ENCODE results near the gene ARHGEF11. TPM values are rescaled to one million over a fixed set of nuclear protein-coding genes. Genes with fewer than 3 reads are reported as not detected.

ARHGEF11 gene
- total and polyA plus RNA-seq, 2 donors (not counting 1 experiment from before 2014, with no cell fraction given): 1.0 to 4.6 TPM

- H3K4me3 ChIP-seq (ENCODE audit: control extremely low read depth in 1 of 5, extremely low read depth in 1 of 5, insufficient read depth in 1 of 5, low read depth in 2 of 5, low read length in 4 of 5): no peak overlapping the region
- H3K9me3 ChIP-seq (ENCODE audit: control extremely low read depth in 1 of 3, control insufficient read depth in 2 of 3, insufficient read depth in 1 of 3, low read length in 2 of 3): no peaks in the 10 kb centered on the region
- H2AFZ ChIP-seq (ENCODE audit: insufficient read depth, low read depth, low read length, poor library complexity, severe bottlenecking): no peak overlapping the region
- H3K79me2 ChIP-seq (ENCODE audit: control insufficient read depth, insufficient read depth, low read length): no peaks in the 10 kb centered on the region
- H4K20me1 ChIP-seq (ENCODE audit: control insufficient read depth, insufficient read depth, low read length, poor library complexity, severe bottlenecking): no peaks in the 10 kb centered on the region
- H3K4me3 Mint-ChIP-seq: no peak overlapping the region
- ATAC-seq (ENCODE audit: low read depth): no peak
- H3K36me3 ChIP-seq (replicated peaks in 1 of 2; ENCODE audit: control extremely low read depth in 1 of 2, control insufficient read depth in 1 of 2, extremely low read depth in 1 of 2, insufficient read depth in 2 of 2, low read length in 1 of 2): no peaks in the 10 kb centered on the region
- no peak overlapping the region for H3K27ac ChIP-seq (ENCODE audit: low read length in 2 of 2)
- no peaks in the 10 kb centered on the region for H3K9me3 Mint-ChIP-seq (ENCODE audit: insufficient read depth)
- H3K27me3 Mint-ChIP-seq: peaks cover 33% of the 10 kb centered on the region
- peaks cover 0 to 23% (median 8%) of the 10 kb centered on the region in 4 experiments for H3K27me3 ChIP-seq (replicated peaks in 1 of 4; ENCODE audit: control extremely low read depth in 1 of 4, control insufficient read depth in 3 of 4, insufficient read depth in 4 of 4, low read length in 3 of 4)
- intact Hi-C loops (cut with micrococcal nuclease): no loop called here
- H3K9ac ChIP-seq (ENCODE audit: low read length): no peak overlapping the region
- H3K4me1 Mint-ChIP-seq: no peaks in the 10 kb centered on the region
- no peaks in the 10 kb centered on the region for H3K4me1 ChIP-seq (ENCODE audit: control insufficient read depth in 2 of 2, insufficient read depth in 2 of 2, low read length in 2 of 2)
- DNase-seq: no peak
- no peak overlapping the region for H3K4me2 ChIP-seq (replicated peaks; ENCODE audit: low read depth, low read length, poor library complexity, severe bottlenecking)
- TF ChIP-seq EZH2 (IDR thresholded peaks at IDR 0.05; ENCODE audit: borderline replicate concordance, insufficient read depth, low read depth, low read length, poor library complexity, severe bottlenecking) (no peak), CTCF (IDR thresholded peaks at IDR 0.05) (no peak)
- ChIA-PET CTCF (no interaction called here), POLR2A (no interaction called here)
- H3K27ac Mint-ChIP-seq: no peak overlapping the region
- 83% methylated on average over 1 of the region's 2 CpGs for WGBS (ENCODE audit: insufficient coverage)
Measured at GRCh38 chr1:157005965-157006364, 39.6 kb downstream of the ARHGEF11 start.

GRCh38 chr1:157004806-157005205 lies 40.7 kb downstream of the ARHGEF11 start:
- Mint-ChIP-seq H3K9me3 (ENCODE audit: insufficient read depth) (no peaks in the 10 kb centered on the region), H3K4me1 (no peaks in the 10 kb centered on the region), H3K27ac (no peak overlapping the region), H3K27me3 (peaks cover 32% of the 10 kb centered on the region), H3K4me3 (no peak overlapping the region)
- Histone ChIP-seq H4K20me1 (ENCODE audit: control insufficient read depth, insufficient read depth, low read length, poor library complexity, severe bottlenecking) (no peaks in the 10 kb centered on the region), H3K4me1 (ENCODE audit: control insufficient read depth in 2 of 2, insufficient read depth in 2 of 2, low read length in 2 of 2) (no peaks in the 10 kb centered on the region), H3K27ac (ENCODE audit: low read length in 2 of 2) (no peak overlapping the region), H3K4me3 (ENCODE audit: control extremely low read depth in 1 of 5, extremely low read depth in 1 of 5, insufficient read depth in 1 of 5, low read depth in 2 of 5, low read length in 4 of 5) (no peak overlapping the region), H3K27me3 (replicated peaks in 1 of 4; ENCODE audit: control extremely low read depth in 1 of 4, control insufficient read depth in 3 of 4, insufficient read depth in 4 of 4, low read length in 3 of 4) (peaks cover 0 to 18% (median 9%) of the 10 kb centered on the region in 4 experiments), H3K4me2 (replicated peaks; ENCODE audit: low read depth, low read length, poor library complexity, severe bottlenecking) (no peak overlapping the region), H3K9me3 (ENCODE audit: control extremely low read depth in 1 of 3, control insufficient read depth in 2 of 3, insufficient read depth in 1 of 3, low read length in 2 of 3) (no peaks in the 10 kb centered on the region), H2AFZ (ENCODE audit: insufficient read depth, low read depth, low read length, poor library complexity, severe bottlenecking) (no peak overlapping the region), H3K36me3 (replicated peaks in 1 of 2; ENCODE audit: control extremely low read depth in 1 of 2, control insufficient read depth in 1 of 2, extremely low read depth in 1 of 2, insufficient read depth in 2 of 2, low read length in 1 of 2) (no peaks in the 10 kb centered on the region), H3K9ac (ENCODE audit: low read length) (no peak overlapping the region), H3K79me2 (ENCODE audit: control insufficient read depth, insufficient read depth, low read length) (no peaks in the 10 kb centered on the region)
- ChIA-PET POLR2A (no interaction called here), CTCF (no interaction called here)
- TF ChIP-seq EZH2 (IDR thresholded peaks at IDR 0.05; ENCODE audit: borderline replicate concordance, insufficient read depth, low read depth, low read length, poor library complexity, severe bottlenecking) (no peak), CTCF (IDR thresholded peaks at IDR 0.05) (no peak)
- WGBS (ENCODE audit: insufficient coverage): 62% methylated on average over 2 of the region's 3 CpGs
- ATAC-seq (ENCODE audit: low read depth) (no peak), DNase-seq (no peak)
- intact Hi-C loops (cut with micrococcal nuclease): no loop called here

All from B cell (primary cell).